Vagina (tissue), 2 donors: Measurements from ENCODE around the gene F3.

ENCODE experiments used
- CTCF ChIP-seq, 3 experiments: fragments of 450-650 bp in 2 of 3; fragments of 200-600 bp in 1 of 3; sonication (generic) in 1 of 3; IDR thresholded peaks; one replicate each; pipeline ENCODE4 v1.5.1; 2017 to 2019; ENCODE audit warnings: antibody characterized with exemption in 3 of 3, mild to moderate bottlenecking in 2 of 3, moderate library complexity in 2 of 3
- POLR2A ChIP-seq, 2 donors: fragments of 450-650 bp; IDR thresholded peaks; one replicate each; pipeline ENCODE4 v1.6.1; 2017; ENCODE audit warnings: antibody characterized with exemption in 2 of 2, mild to moderate bottlenecking in 2 of 2, moderate library complexity in 2 of 2

DNA sequence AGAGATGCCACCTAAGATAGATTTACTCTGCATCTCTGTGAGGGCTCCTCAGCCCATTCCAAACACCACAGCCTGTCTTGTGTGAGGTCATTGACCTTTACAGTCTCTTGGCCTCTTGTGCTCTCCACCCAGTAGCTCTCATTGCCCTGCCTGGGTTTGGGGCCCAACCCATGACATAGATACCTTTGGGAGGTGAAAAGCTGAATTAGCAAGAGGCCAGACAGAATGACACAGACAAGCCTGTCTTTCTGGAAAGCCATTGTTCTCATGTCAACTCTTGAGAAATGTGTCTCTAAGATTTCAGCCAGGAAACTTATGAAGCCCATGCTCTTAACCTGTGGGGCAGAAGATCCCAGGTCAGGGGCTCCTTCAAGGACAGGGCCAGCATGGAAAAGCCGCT lies 18.4 kb upstream of the F3 start:
- TF ChIP-seq CTCF (IDR thresholded peaks at IDR 0.05) (no peak), POLR2A (IDR thresholded peaks at IDR 0.05) (no peak)
